ENCODE measurements around the gene RERE. TPM values are rescaled to one million over a fixed set of nuclear protein-coding genes. Genes with fewer than 3 reads are reported as not detected.
"Not testable (repeated sequence)": the region's sequence is repeated elsewhere in the genome, so short reads cannot be mapped to it uniquely, and the experiment has no call there.

The RERE gene
- total RNA-seq, 1 donor from 2014 or later, result 78.2 TPM

DNA sequence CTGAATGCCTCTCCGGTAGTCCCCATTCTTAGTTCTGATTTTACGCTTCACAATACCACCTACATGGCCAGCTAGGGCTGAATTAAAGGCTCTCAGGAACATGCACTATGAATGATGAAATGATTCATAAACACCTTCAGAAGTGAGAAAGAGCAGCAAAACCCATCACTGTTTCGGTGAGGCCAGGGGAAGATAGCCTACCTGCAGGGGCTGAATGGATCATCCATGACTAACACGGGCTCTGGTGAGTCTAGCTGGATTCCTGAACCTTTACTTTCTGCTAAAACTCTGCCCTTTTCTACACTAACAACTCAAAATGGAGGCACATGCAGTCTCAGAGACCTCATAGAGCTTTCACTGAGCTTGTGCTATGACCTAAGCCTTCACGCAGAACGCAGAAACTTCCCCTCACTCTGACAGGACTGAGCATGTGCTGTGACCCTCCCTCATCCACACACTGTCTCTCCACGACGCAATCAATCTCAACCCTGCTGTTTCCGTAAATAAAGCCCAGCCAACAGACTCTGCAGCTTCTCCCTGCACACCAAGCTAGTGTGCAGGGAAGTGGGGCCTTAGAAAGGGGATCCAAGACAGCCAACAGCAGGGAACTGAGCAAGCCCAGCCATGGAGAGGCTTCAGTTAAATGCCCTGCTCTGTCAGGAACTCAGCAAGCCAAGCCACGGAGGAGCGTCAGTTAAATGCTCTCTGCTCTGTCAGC is 291.7 kb downstream of the RERE start:
- intact Hi-C loops (cut with micrococcal nuclease), result loop anchor here (1.0 to 10.0 kb wide), 9 partner anchors 8 to 902 kb away; partner anchors contain the start of gene RERE

DNA sequence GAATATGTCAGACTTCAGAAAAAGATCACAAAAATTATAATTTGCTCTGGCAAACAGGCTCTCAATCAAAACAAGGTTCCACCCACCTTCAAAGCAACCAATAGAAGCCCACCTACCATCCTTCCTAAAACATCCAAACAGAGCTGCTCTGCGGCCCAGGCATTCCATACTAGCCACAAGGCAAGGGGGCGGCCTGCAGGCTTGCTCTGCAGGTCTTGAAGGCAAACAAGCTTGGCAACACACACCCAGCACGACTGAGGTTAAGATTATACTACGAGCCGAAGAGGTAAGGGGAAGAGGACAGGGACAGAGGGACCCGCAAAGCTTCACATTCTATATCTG is 292.3 kb downstream of the RERE start:
- intact Hi-C loops (cut with micrococcal nuclease), result loop anchor here (1.0 to 10.0 kb wide), 9 partner anchors 8 to 902 kb away; partner anchors contain the start of gene RERE

DNA sequence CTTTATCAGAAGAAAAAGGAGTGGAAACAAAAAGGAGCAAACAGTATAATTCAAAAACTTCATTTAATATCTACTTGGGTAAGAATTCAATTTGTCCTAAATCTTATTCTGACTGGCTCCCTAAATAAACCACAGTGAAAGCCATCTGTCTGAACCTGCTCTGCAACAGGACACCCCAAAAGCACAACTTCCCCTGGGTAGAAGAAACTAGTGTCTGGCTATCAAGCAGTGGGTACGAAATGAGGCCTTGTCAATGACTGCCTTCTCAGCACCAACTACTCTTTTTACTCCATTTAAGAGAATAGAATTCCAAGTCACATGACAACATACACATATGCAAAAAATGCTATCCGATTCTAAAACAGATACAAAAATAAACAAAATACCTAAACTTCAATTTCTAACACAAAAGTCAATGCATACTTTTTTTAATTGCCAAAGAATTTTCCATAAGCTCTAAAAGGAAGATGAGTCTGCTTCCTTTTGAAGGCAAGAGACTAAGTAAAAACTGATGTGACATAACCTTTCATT is 292.7 kb downstream of the RERE start:
- intact Hi-C loops (cut with micrococcal nuclease), result loop anchor here (1.0 to 10.0 kb wide), 9 partner anchors 9 to 903 kb away; partner anchors contain the start of gene RERE

DNA sequence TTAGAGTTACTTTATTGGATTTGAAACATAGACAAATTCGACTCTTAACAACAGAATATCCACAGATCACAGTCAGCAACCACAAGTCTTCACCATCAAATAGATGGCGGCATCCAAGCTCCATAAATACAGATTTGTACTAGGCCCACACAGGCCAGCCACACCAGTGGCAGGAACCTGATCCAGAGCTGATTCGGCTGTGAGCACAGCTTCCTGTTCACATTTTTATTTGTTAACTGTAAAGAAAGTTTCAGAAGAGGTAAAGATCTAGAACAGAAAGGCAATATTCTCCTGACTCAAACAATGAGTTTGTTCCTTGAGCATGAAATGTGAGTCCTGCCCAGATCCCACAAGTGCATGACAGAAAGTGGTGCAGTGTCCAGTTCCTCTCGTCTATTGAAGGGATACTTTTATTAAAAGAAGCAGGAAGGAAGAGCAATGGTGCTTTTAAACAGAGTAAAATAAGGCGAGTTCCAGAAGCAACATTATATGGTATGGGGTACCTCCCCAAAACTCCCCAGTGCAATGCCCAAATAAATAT is 293.7 kb downstream of the RERE start:
- intact Hi-C loops (cut with micrococcal nuclease), result loop anchor here (2.0 to 10.0 kb wide), 3 partner anchors 17 to 101 kb away; no protein-coding TSS in a partner anchor

GRCh38 chr1:8520483-8520966 is 296.9 kb downstream of the RERE start:
- intact Hi-C loops (cut with micrococcal nuclease), result loop anchor here (10.0 kb wide), 1 partner anchor 84 kb away; no protein-coding TSS in a partner anchor

DNA sequence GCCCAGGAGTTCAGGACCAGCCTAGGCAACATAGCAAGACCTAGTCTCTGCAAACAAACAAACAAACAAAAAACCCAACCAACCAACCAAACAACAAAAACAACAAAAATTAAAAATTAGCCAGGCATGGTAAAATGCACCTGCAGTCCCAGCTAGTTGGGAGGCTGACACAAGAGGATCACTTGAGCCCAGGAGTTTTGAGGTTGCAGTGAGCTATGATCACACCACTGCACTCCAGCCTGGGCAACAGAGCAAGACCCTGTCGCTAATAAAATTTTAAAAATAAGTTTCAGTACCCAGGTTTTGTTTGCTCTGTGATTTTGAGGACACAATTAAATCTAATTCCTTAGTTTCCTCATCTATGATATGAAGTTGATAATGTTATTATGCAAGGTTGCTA is 298.3 kb downstream of the RERE start:
- intact Hi-C loops (cut with micrococcal nuclease), result no loop called here

GRCh38 chr1:8518490-8518801 is 299.0 kb downstream of the RERE start:
- intact Hi-C loops (cut with micrococcal nuclease), result no loop called here

DNA sequence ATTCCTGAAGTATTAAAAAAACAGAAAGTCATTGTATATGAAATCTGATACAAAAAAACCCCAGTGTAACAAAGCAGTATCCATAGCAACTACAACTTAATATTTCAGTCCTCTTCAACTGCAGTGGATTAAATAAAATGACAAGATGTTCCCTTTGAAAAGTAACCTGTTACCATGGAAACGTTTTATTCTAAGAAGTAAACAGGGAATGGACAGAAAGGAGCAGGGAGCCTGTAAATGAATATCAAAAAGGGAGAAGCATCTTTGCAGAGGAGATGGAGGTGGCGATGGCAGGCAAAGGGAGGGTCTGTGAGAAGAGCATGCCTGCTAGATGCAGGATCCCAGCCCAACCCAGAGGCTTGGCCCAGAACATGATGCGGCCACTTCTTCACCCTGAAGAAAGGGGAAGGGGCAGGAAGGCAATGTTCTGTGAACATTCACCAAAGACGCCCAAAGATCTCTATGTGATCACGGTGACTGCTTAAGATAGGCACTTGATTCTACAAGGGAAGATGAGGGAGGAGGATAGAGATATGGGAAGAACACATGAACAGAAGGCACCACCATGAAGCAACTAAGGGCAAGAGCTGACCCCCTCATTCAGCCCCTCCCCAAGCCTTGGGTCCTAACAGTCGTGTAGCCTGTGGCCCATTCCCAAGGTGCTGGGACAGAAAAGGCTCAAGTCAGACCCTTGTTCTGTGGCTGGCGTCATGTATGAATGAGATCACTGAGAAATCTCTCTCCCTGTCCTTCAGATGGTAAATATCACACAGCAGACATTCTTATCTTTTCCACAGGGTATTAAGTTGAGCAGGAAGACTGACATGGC is 299.6 kb downstream of the RERE start:
- intact Hi-C loops (cut with micrococcal nuclease), result no loop called here

DNA sequence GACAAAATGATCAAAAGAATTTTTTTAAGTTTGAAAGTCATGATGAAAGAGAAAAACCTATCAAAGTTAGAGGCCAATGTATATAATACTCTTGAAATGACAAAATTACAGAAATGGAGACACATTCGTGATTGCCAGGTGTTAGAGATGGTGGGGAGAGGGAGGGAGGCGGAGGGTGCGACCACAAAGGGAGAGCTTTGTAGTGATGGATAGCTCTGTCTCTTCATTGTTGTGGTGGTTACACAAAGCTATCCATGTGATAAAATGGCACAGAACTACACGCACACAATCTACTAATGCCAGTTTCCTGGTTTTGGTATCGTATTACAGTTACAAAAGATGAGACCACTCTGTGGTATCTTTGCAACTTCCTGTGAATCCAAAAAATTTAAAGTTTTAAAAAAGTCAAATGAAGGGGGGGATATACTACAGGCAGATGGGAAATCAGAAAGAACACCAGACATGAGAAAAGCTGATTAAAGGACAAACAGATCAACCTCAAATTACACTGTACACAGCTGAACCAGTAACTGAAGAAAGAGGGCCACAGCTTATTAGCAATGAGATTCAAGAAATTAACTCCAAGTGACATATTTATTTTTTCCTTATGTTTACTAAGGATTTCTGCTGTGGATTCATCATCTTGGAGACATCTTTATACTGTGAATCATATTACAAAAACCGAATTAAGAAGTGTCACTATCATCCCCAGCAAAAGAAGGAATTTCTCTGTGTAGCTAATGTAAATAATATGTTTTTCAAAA is 300.5 kb downstream of the RERE start:
- intact Hi-C loops (cut with micrococcal nuclease), result no loop called here

DNA sequence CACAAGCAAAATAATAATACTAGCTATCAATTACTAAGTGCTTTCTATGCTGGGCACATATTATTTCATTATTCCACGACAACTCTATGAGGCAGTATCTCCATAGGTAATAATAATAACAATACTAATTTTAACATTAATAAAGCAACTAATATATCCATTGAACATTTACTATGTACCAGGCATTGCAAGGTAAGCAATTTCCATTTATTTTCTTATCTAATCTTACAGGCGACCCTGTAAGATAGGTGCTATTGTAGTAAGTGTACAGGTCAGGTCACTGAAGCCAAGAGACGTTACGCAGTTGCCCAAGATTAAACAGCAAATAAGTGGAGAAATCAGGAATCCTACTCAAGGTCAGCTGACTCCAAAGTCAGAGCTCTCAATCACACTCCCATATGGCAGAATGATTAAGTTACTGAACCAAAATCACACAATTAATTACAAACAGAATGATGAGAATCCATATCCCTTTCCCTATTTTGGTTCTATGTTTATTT is 301.1 kb downstream of the RERE start:
- intact Hi-C loops (cut with micrococcal nuclease), result no loop called here

DNA sequence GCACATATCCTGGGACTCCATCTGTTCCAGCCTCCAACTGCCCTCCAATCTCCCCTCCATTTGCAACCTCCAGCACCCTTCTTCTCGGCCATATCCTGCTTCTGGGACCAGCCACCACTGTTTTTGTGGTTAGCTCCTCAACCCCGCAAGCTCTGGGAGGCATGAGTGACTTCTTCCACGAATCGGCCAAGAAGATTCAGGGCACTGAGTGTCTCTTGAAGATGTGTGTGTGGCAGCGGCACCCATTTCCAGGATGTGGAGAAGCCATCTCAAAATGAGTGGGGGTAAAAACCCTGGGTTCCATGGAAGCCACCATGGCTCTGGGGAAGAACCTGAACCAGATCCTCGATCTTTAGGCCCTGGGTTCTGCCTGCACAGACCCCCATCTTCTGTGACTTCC is 304.9 kb downstream of the RERE start:
- intact Hi-C loops (cut with micrococcal nuclease), result loop anchor here (5.0 kb wide), 1 partner anchor 40 kb away; no protein-coding TSS in a partner anchor

DNA sequence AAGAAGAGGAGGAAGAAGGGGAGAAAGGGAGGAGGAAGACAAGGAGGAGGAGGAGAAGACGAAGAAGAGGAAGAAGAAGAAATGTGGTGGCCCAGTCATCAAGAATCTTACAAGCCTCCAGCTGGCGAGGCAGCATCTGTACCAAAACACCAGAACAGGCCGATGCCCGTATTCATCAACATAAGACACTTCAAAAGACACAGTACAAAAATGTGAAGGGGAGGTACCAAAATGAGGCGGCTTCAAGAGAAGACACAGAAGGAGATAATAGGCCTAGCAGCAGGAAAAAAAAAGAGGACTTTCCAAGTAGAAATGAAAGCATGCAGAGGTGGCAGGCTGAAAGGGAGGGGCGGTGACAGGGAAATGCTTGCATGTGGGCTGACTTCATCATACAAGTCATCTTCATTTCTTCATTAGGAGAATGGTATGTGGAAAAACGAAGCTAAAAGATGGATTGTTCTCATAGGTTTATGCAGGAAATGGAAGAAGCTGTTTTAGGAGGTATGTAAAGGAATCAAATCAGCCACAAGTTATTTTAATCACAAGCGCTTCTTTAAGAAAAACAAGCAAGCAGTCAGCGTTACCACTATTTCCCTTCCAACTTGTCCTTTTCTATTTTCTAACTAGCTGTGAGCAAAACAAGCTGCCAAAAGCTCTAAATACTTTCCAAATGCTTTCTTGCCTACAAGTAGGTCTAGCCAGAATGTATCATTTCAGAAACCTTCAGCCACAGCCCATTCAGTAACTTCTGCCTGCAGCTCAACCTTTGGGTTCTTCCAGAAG is 307.2 kb downstream of the RERE start:
- intact Hi-C loops (cut with micrococcal nuclease), result loop anchor here (1.0 to 5.0 kb wide), 5 partner anchors 15 to 345 kb away; no protein-coding TSS in a partner anchor

DNA sequence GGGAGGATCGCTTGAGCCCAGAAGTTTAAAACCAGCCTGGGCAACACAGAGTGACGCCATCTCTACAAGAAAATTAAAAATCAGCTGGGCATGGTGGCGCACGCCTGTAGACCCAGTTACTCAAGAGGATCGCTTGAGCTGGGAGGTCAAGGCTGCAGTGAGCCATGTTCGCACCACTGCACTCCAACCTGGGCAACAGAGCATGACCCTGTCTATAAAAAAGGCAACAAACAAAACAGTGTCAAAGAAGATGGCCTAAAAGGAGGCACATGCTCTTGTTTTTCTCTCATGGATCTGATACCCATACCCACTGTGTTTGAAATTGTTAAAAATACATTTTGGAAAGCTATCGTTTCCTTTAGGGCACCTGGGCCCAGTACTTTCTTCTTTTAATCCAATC is 307.9 kb downstream of the RERE start:
- intact Hi-C loops (cut with micrococcal nuclease), result no loop called here

DNA sequence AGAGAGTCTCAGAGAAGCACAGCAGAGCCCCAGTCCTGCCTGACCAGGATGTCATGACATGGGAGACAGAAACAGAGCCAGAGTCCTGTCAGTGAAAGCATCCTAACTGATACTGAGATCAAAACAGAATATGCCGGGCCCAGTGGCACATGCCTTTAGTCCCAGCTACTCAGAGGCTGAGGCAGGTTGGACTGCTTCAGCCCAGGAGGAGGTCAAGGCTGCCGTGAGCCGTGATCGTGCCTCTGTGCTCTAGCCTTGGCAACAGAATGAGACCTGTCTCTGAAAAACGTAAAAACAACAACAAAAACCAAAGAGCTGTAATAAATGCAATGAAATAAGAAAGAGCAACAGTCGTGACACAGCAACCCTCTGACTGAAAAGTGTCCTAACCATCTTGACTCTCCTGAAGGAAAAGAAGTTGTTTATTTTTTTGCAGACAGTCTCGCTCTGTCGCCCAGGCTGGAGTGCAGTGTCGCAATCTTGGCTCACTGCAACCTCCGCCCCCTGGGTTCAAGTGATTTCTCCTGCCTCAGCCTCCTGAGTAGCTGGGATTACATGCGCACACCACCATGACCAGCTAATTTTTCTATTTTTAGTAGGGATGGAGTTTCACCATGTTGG is 310.3 kb downstream of the RERE start:
- intact Hi-C loops (cut with micrococcal nuclease), result no loop called here

GRCh38 chr1:8506456-8506855 is 311.0 kb downstream of the RERE start:
- intact Hi-C loops (cut with micrococcal nuclease), result no loop called here

DNA sequence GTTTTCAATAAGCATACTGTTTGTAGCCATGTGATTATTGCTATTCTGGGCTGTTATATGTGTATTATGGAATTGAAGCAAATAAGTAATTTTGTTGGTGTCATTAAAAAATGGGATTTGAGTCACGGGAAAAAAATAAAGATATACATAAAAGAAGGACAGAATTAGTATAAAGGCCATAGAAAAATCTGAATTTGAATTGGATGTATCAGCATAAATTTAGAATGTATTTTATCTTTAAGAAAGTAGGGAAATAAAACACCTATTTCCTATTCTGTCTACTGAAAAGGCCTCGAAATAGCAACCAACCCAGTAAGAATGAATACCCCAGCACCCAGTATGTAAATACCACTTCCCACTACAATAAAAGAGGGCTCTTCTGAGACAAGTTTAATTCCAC is 313.6 kb downstream of the RERE start:
- intact Hi-C loops (cut with micrococcal nuclease), result no loop called here

DNA sequence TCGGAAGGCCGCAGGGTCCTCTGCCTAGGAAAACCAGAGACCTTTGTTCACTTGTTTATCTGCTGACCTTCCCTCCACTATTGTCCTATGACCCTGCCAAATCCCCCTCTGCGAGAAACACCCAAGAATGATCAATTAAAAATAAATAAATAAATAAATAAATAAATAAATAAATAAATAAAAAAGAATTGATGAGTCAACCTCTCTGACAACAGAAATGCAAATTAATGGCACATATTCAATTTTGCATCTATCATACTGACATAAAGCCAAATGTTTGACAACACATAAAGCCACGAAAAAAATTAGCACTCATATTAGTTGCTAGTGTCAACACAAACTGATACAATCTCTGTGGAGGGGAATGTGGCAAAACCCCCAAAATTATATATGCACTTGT is 314.5 kb downstream of the RERE start:
- intact Hi-C loops (cut with micrococcal nuclease), result not testable (repeated sequence)

GRCh38 chr1:8497210-8497819 is 320.1 kb downstream of the RERE start:
- intact Hi-C loops (cut with micrococcal nuclease), result no loop called here

- intact Hi-C loops (cut with micrococcal nuclease), result no loop called here
These were observed 321.0 kb downstream of the RERE start for GRCh38 chr1:8496473-8496872.
